ENCODE results near the gene ADGRA1.

DNA sequence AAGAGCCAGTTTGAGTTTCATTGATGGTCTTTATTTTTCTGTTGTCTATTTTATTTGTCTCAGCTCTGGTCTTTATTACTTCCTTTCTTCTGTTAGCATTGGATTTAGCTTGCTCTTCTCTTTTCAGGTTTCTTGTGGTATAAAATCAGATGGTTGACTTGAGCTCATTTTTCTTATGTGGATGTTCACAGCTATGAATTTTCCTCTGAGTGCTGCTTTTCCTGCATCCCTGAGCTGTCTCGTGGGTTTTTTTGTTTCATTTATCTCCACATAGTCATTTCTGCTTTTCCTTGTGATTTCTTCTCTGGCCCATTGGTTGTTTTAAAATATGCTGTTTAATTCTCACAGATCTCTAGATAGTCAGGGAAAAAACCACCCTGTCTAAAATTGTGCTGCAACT lies 19.7 kb downstream of the ADGRA1 start:
- TF ChIP-seq CTCF (conservative IDR thresholded peaks at IDR 0.05 in 1 of 2, IDR thresholded peaks at IDR 0.05 in 1 of 2; ENCODE audit: extremely low read depth in 1 of 2, insufficient read depth in 1 of 2, low read depth in 1 of 2, low read length in 2 of 2), result no peak
- TF ChIP-seq EZH2 (IDR thresholded peaks at IDR 0.05; ENCODE audit: borderline replicate concordance, low read length), result no peak

Measured in mammary epithelial cell (primary cell).